GM23338 (cell line): ENCODE data around the gene SLC25A42. TPM values are rescaled to one million over a fixed set of nuclear protein-coding genes. Genes with fewer than 3 reads are reported as not detected.

Source experiments
- EZH2 ChIP-seq: fragments of 200-600 bp; sonication (generic); IDR thresholded peaks from one replicate; pipeline ENCODE4 v1.8.0; 2017; ENCODE audit warnings: antibody characterized with exemption, mild to moderate bottlenecking, low read depth; ENCODE audit not compliant: unreplicated experiment
- JUNB ChIP-seq: IDR thresholded peaks from one replicate; pipeline ENCODE4 v1.6.1; 2016; ENCODE audit warnings: antibody characterized with exemption; ENCODE audit not compliant: unreplicated experiment
- NANOG ChIP-seq: IDR thresholded peaks from 2 replicates; pipeline ENCODE4 v1.6.1; 2016; ENCODE audit warnings: antibody characterized with exemption, borderline replicate concordance
- POLR2AphosphoS5 ChIP-seq: IDR thresholded peaks from 2 replicates; pipeline ENCODE4 v1.6.1; 2016; ENCODE audit warnings: antibody characterized with exemption, low read depth
- polyA plus RNA-seq: library from polyadenylated mRNA; unstranded; fragments of >200 nt; fragmentation: Nextera tagmentation; extraction: Ambion mirVana; gene quantifications from 2 replicates; pipeline ENCODE4 v1.2.1, GENCODE V29; 2016
- total RNA-seq: library from RNA; depleted of rRNA; stranded (reverse); fragments of >200 nt; shearing (Covaris generic); gene quantifications from 2 replicates; pipeline ENCODE4 v1.2.3, GENCODE V29; 2014
- TF ChIP-seq, protein P1 (sequence below): fragments of 250-450 bp; sonication (Bioruptor Pico); IDR thresholded peaks from 2 replicates; pipeline ENCODE4 v1.5.0; 2020; ENCODE audit warnings: mild to moderate bottlenecking, moderate library complexity
- TF ChIP-seq, protein P2 (sequence below), 2 experiments: fragments of 200-600 bp in 1 of 2; sonication (generic) in 1 of 2; conservative IDR thresholded peaks; 2 replicates each; pipeline versions ENCODE4 v1.5.1 to v1.6.1; 2016 to 2017; ENCODE audit warnings: antibody characterized with exemption in 2 of 2, low read depth in 2 of 2, mild to moderate bottlenecking in 2 of 2, moderate library complexity in 1 of 2
- TF ChIP-seq, protein P3 (sequence below): IDR thresholded peaks from one replicate; pipeline ENCODE4 v1.6.1; 2018; ENCODE audit warnings: antibody characterized with exemption; ENCODE audit not compliant: unreplicated experiment

SLC25A42 gene
- total and polyA plus RNA-seq, 2 experiments from 2014 or later: 7.3 to 7.6 TPM

DNA sequence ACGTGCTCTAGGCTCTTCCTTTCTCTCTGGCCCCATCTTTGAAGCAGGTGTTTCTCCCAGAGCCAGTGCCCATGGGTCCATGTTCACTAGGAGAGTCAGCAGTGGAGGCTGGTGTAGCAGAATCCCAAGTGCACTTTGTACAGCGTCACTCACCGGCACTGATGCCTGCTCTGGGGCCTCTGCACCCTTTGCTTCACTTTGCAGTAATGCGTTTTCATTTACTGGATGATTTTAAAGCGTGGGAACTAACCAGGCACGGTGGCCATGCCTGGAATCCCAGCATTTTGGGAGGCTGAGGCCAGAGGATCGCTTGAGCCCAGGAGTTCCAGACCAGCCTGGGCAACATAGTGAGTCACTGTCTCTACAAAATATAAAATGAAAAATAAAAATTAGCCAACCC is 30.7 kb downstream of the SLC25A42 start (continued):
- TF ChIP-seq, protein P1, sequence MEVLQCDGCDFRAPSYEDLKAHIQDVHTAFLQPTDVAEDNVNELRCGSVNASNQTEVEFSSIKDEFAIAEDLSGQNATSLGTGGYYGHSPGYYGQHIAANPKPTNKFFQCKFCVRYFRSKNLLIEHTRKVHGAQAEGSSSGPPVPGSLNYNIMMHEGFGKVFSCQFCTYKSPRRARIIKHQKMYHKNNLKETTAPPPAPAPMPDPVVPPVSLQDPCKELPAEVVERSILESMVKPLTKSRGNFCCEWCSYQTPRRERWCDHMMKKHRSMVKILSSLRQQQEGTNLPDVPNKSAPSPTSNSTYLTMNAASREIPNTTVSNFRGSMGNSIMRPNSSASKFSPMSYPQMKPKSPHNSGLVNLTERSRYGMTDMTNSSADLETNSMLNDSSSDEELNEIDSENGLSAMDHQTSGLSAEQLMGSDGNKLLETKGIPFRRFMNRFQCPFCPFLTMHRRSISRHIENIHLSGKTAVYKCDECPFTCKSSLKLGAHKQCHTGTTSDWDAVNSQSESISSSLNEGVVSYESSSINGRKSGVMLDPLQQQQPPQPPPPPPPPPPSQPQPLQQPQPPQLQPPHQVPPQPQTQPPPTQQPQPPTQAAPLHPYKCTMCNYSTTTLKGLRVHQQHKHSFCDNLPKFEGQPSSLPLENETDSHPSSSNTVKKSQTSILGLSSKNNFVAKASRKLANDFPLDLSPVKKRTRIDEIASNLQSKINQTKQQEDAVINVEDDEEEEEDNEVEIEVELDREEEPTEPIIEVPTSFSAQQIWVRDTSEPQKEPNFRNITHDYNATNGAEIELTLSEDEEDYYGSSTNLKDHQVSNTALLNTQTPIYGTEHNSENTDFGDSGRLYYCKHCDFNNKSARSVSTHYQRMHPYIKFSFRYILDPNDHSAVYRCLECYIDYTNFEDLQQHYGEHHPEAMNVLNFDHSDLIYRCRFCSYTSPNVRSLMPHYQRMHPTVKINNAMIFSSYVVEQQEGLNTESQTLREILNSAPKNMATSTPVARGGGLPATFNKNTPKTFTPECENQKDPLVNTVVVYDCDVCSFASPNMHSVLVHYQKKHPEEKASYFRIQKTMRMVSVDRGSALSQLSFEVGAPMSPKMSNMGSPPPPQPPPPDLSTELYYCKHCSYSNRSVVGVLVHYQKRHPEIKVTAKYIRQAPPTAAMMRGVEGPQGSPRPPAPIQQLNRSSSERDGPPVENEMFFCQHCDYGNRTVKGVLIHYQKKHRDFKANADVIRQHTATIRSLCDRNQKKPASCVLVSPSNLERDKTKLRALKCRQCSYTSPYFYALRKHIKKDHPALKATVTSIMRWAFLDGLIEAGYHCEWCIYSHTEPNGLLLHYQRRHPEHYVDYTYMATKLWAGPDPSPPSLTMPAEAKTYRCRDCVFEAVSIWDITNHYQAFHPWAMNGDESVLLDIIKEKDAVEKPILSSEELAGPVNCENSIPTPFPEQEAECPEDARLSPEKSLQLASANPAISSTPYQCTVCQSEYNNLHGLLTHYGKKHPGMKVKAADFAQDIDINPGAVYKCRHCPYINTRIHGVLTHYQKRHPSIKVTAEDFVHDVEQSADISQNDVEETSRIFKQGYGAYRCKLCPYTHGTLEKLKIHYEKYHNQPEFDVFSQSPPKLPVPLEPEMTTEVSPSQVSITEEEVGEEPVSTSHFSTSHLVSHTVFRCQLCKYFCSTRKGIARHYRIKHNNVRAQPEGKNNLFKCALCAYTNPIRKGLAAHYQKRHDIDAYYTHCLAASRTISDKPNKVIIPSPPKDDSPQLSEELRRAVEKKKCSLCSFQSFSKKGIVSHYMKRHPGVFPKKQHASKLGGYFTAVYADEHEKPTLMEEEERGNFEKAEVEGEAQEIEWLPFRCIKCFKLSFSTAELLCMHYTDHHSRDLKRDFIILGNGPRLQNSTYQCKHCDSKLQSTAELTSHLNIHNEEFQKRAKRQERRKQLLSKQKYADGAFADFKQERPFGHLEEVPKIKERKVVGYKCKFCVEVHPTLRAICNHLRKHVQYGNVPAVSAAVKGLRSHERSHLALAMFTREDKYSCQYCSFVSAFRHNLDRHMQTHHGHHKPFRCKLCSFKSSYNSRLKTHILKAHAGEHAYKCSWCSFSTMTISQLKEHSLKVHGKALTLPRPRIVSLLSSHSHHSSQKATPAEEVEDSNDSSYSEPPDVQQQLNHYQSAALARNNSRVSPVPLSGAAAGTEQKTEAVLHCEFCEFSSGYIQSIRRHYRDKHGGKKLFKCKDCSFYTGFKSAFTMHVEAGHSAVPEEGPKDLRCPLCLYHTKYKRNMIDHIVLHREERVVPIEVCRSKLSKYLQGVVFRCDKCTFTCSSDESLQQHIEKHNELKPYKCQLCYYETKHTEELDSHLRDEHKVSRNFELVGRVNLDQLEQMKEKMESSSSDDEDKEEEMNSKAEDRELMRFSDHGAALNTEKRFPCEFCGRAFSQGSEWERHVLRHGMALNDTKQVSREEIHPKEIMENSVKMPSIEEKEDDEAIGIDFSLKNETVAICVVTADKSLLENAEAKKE (CRISPR knock-in tag): no peak
- TF ChIP-seq, protein P2, sequence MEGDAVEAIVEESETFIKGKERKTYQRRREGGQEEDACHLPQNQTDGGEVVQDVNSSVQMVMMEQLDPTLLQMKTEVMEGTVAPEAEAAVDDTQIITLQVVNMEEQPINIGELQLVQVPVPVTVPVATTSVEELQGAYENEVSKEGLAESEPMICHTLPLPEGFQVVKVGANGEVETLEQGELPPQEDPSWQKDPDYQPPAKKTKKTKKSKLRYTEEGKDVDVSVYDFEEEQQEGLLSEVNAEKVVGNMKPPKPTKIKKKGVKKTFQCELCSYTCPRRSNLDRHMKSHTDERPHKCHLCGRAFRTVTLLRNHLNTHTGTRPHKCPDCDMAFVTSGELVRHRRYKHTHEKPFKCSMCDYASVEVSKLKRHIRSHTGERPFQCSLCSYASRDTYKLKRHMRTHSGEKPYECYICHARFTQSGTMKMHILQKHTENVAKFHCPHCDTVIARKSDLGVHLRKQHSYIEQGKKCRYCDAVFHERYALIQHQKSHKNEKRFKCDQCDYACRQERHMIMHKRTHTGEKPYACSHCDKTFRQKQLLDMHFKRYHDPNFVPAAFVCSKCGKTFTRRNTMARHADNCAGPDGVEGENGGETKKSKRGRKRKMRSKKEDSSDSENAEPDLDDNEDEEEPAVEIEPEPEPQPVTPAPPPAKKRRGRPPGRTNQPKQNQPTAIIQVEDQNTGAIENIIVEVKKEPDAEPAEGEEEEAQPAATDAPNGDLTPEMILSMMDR (conservative IDR thresholded peaks at IDR 0.05; ENCODE audit: low read depth in 2 of 2): no peak
- TF ChIP-seq JUNB: no peak
- TF ChIP-seq POLR2AphosphoS5: no peak
- TF ChIP-seq, protein P3, sequence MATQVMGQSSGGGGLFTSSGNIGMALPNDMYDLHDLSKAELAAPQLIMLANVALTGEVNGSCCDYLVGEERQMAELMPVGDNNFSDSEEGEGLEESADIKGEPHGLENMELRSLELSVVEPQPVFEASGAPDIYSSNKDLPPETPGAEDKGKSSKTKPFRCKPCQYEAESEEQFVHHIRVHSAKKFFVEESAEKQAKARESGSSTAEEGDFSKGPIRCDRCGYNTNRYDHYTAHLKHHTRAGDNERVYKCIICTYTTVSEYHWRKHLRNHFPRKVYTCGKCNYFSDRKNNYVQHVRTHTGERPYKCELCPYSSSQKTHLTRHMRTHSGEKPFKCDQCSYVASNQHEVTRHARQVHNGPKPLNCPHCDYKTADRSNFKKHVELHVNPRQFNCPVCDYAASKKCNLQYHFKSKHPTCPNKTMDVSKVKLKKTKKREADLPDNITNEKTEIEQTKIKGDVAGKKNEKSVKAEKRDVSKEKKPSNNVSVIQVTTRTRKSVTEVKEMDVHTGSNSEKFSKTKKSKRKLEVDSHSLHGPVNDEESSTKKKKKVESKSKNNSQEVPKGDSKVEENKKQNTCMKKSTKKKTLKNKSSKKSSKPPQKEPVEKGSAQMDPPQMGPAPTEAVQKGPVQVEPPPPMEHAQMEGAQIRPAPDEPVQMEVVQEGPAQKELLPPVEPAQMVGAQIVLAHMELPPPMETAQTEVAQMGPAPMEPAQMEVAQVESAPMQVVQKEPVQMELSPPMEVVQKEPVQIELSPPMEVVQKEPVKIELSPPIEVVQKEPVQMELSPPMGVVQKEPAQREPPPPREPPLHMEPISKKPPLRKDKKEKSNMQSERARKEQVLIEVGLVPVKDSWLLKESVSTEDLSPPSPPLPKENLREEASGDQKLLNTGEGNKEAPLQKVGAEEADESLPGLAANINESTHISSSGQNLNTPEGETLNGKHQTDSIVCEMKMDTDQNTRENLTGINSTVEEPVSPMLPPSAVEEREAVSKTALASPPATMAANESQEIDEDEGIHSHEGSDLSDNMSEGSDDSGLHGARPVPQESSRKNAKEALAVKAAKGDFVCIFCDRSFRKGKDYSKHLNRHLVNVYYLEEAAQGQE: no peak
- no peak for TF ChIP-seq NANOG
- TF ChIP-seq EZH2: no peak
